Measurements from ENCODE around the gene KLRF1.

DNA sequence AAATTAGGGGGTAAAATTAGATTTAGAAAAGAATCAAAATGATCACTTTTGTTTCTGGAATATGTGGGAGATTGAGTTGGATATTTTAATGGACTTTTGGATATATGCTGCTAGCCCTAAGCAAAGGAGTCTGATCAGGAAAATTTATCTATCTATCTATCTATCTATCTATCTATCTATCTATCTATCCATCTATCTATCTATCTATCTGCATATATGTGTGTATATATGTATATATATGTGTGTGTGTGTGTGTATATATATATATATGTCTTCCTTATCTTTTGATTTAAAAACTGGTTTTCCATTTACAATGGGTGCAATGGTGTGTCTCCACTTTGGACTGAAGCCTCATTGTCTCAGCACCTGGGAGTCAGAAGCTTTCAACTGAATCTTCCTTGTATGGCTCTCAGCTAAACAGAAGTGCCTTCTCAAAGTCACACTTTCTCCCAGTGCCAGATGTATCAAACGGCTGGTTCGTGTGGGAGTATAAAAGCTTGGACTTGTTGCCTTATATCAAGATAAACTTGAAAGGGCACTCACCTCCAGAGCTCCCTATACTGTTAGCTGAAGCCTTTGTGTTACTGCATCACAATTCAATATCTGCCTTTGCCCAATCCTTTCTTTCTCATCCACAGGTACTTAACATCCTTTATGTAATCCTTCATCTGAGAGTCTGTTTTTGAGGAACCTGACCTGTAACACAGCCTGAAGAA, 34.9 kb upstream of the KLRF1 start:
- TF ChIP-seq, protein P1, sequence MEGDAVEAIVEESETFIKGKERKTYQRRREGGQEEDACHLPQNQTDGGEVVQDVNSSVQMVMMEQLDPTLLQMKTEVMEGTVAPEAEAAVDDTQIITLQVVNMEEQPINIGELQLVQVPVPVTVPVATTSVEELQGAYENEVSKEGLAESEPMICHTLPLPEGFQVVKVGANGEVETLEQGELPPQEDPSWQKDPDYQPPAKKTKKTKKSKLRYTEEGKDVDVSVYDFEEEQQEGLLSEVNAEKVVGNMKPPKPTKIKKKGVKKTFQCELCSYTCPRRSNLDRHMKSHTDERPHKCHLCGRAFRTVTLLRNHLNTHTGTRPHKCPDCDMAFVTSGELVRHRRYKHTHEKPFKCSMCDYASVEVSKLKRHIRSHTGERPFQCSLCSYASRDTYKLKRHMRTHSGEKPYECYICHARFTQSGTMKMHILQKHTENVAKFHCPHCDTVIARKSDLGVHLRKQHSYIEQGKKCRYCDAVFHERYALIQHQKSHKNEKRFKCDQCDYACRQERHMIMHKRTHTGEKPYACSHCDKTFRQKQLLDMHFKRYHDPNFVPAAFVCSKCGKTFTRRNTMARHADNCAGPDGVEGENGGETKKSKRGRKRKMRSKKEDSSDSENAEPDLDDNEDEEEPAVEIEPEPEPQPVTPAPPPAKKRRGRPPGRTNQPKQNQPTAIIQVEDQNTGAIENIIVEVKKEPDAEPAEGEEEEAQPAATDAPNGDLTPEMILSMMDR (IDR thresholded peaks at IDR 0.05), result no peak
- TF ChIP-seq POLR2A (IDR thresholded peaks at IDR 0.05), result no peak

Measured in lower leg skin (tissue), 3 donors.